Measurements from ENCODE around the gene PBX4.

The PBX4 gene

GRCh38 chr19:19537075-19538048 is 81.1 kb downstream of the PBX4 start:
- DNase-seq: no peak

DNA sequence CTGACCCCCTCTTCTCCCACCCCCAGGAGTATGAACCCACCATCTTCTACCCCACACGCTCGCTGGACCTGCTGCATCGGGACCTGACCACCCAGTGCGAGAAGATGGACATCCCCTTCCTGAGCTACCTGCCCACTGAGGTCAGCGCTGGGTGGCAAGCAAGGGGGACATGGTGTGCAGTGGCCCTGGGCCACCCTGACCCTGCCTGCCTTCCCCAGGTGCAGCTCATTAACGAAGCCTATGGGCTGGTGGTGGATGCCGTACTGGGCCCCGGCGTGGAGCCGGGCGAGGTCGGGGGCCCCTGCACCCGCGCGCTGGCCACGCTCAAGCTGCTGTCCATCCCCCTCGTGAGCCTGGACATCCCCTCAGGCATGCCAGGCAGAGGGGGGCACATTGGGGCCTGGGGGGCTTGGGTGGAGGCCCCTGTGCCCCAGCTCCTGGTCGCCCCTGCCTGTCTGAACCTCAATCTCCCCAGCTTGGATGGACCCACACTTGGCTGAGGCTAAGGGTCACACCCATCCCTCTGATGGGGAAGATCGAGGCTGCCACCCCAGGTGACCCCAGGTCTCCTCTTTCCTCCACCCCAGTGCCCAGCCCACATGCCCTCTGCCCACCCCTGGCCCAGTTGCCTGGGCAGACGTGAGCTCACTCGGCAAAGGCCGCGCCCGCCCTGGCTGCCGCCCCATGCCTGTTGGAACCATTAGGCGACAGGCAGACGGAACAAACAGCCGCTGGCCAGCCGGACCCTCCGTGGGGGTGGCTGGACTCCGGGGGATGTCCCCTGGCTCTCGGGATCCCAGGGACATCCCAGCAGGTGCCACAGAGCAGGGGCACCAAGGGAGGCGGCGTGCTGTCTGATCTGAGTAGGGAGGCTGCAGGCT is 82.9 kb downstream of the PBX4 start:
- no peak for DNase-seq

- no peak for DNase-seq
Observed at GRCh38 chr19:19534556-19535265, 83.8 kb downstream of the PBX4 start.

- no peak for DNase-seq
Observed at GRCh38 chr19:19533841-19534240, 84.6 kb downstream of the PBX4 start.

- no peak for DNase-seq
Observed at GRCh38 chr19:19532806-19533701, 85.4 kb downstream of the PBX4 start.

DNA sequence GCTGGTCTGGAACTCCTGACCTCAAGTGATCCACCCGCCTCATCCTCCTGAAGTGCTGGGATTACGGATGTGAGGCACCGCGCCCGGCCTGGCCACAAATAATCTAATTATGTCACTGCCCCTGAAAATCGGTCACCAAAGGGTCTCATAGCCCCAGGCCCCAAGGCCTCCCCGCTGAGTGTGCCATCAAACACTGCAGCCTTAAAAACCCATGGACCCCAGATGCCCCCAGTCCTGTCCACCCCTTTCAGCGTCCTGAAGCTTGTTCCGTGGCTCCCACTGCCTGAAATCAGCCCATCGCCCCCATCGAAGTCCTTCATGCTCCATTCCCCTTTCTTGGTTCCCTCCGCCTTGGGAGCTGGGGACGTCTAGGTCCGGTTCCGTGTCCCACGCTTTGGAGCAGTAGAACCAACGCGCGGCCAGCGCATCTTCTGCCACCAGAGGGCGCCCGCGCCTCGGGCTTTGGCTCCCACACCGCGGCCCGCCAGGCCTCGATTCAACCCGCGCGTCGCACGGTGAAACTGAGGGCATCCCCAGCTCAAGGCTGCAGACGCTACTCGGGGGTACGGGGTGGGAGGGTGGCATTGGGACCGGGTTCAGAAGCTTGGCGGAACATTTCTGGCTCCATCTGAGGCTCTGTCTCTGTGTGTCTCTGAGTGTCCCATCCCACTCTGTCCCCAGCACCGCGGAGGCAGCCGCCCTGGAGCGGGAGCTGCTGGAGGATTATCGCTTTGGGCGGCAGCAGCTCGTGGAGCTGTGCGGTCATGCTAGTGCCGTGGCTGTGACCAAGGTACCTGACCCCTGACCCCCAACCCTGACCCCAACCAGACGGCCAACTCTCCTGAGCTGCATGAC is 86.3 kb downstream of the PBX4 start:
- DNase-seq: peak; percentile 51

DNA sequence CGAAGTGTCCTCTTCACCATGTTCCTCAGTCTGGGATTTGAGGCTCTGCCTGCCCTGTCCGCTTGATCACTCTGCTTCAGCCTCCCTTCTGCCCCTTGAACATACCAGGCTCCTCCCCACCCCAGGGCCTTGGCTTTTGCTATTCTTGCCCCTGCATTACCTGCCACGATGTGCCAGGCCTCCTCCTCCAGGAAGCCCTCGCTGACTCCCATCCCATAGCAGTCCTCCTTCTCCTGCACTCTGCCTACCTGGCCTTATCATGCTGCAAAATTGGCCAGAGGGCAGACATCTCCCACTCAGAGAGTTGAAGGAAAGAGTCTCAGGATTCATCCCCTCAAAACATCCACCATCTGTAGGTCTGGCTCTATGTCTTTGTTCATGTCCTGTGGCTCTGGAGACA is 87.6 kb downstream of the PBX4 start:
- DNase-seq: no peak

DNA sequence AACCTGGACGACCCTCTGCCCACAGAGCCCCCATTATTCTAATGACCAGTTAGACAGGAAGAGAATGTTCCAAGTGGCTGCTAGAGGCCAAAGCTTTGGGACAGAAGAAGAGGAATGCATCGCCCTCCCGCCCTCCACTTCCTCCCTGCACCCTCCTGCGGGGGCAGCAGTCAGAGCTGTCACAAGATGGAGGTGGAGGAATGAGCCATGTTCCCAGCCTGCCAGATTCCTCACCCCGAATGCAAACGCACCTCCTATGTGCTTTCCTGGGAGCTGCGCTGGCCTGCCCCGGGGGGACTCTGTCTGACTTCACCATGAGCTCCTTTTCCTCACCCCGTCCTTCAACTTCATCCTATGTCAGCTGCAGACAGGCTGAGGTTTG is 88.1 kb downstream of the PBX4 start:
- DNase-seq: no peak

DNA sequence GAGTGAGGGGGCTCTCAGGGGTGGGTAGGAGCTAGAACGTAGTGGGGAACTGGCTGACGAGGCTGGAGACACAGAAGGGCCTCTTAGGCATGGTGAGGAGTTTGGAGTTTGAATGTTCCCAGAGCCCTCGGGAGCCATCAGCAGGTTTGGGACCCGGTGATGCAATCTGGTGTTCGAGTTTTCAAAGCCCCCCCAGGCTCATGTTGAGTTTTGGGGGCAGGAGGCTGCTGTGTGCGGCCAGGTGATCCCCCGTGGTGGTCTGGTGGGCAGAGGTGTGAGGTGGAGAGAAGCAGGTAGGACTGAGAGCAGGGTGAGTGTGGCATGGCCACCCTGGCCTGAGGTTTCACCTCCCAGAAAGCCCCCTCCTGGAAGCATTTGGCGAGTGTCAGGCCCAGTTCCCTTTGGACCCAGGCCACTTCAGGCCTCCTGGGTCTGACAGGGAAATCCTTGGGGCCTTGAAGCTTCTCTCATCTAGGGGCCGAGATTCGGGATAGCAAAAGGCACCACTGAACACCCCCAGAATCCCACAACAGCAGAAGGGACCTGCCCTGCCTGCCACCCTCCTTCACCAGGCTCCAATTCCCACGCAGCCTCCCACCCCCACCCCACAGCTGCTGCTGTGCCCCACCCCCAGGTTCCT is 88.6 kb downstream of the PBX4 start:
- no peak for DNase-seq

DNA sequence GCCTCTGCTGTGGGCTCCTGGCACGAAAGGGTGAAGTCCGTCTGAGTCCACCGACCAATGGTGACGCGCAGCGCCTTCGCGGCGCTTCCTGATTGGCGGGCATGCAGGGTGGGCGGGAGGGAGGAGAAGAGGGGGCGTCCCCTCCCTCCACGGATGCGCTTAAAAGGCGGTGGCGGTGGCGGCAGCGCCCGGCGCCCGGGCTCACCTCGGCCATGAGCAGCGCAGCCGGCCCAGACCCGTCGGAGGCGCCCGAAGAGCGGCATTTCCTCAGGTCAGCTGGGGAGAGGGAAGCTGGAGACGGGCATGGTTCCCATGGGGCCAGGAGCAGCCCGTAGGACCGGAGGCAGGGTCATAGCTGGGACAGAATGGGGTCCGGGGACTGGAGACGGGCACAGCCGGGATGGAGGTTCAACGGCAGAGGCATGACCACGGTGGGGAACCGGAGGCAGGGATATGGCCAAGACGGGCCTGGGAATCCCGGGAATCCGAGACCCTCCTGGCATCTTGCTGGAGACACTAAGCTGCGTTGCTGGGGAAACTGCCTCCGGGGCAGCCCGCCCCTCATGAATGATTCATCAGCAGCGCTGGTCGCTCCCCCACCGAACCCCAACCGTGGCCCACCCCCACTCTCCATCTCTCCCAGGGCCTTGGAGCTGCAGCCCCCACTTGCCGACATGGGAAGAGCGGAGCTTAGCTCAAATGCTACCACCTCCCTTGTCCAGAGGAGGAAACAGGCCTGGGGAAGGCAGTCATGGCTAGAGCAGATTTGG is 89.6 kb downstream of the PBX4 start, which contains the start of gene YJEFN3:
Gene YJEFN3 (plus strand): TSS at position 191 of the 770 bp plus-strand sequence. CDS start 22 bp downstream, at position 213.
- DNase-seq: no peak

- DNase-seq: no peak
Observed at GRCh38 chr19:19527674-19528625, 90.5 kb downstream of the PBX4 start.

DNA sequence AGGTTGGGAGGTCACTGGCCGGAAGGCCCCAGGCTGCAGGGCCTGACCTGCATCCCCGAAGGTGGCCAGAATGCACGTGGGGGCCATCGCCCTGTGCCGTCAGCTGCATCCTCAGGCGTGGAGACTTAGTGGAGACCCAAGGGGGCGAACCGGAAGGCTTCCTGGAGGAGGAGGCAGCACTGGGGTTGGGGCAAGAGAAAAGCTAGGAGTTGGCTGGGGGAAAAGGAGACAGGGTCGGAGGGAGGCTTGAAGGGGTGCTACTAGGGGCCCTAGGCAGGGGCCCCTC is 91.2 kb downstream of the PBX4 start:
- DNase-seq: no peak

DNA sequence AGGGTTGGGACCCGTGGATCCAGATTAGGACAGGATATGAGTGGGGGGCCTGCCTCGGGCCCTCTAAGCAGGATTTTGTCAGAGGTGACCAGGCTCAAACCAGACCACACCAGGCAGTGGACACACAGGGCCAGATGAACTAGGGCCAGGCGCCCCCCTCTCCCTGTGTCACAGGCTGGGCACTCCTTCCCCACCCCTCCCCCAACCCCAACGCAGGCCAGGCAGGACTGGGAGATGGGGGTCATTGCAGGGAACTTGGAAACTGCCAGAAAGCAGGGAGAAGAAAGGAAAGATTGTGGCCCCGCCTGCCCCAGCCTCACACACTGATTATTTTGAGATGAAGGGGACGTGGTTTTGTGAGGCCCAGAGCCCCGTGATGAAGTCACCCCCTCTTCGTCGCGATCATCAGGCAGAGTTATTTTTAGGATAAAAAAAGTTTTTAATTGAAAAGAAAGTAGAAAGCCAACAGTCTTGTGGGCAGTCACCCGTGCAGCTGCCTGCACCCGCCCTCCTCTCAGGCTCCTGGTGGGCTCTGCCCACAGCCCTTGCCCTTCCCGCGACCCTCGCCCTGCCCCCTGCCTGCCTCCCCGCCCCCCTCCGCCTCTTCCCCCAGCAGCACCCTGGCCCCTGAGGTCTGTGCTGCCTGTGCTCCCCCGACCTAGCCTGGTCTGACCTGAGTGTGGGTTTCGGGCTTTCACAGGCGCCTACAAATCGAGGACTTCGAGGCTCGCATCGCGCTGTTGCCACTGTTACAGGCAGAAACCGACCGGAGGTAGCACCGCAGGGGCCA is 91.7 kb downstream of the PBX4 start:
- no peak for DNase-seq

DNA sequence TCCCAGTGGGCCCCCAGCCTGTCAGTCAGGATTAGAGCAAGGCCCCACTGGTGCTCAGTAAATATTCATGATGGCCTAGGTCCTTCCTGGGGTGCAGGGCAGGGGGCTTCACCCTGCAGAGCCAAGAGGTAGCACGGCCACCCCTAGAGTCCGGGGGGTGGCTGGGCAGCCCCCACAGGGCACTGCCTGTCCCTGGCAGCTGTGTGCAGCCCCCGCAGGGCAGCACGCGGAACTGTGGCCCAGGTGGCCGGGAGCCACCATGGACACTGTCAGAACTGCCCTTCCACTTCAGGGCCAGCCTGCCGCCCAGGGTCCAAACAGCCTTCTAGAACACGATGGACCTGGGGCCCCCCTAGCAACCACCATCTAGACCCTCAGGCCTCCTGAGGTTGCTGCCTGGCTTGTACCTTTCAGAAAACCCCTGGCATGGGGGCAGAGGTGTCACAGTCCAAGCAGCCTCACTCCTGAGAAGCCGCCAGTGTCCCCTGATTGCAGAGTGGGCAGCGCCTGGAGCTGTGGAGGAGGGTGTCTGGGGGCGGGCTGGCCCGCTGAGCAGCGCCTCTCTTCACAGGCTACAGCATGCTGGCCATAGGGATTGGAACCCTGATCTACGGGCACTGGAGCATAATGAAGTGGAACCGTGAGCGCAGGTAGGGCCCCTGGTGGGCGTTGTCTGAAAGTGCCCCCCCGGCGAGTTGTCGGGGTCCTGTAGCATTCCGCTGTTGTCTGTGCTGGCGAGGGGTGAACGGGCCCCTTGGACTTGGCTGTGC is 92.7 kb downstream of the PBX4 start:
- no peak for DNase-seq

- no peak for DNase-seq
Observed at GRCh38 chr19:19524053-19524452, 94.4 kb downstream of the PBX4 start.

- DNase-seq: no peak
Observed at GRCh38 chr19:19523177-19523576, 95.3 kb downstream of the PBX4 start.

GRCh38 chr19:19520989-19521388 is 97.5 kb downstream of the PBX4 start:
- DNase-seq: no peak

Measured in NCI-H774 (cell line).